ENCODE measurements around the gene DDX10. TPM values are rescaled to one million over a fixed set of nuclear protein-coding genes. Genes with fewer than 3 reads are reported as not detected.

The DDX10 gene
- total RNA-seq, 2 donors from 2014 or later = 18.5 to 33.1 TPM

DNA sequence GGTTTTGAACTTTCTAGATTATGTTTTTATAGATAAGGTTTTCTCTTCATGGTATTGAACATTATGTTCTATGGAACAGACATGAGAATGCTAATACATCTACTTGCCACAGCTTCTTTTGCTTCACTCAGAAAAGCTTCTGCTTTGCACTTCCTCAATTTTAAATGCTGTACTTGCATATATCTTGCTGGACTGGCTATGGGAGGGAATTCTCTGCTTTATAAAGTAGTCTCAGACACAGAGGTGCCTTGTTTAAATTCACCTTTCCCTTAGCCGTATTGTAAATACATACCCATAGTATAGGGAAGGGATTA is 173.9 kb downstream of the DDX10 start:
- WGBS = 75% methylated on average over 1 of the region's 1 CpG
- DNase-seq (ENCODE audit: low spot score) = no peak
- intact Hi-C loops (cut with DNase I) = no loop called here
- Histone ChIP-seq H3K9me3 (no peaks in the 10 kb centered on the region), H3K27me3 (replicated peaks; ENCODE audit: insufficient read depth) (no peaks in the 10 kb centered on the region), H3K4me1 (replicated peaks) (no peaks in the 10 kb centered on the region), H3K27ac (no peak overlapping the region), H3K4me3 (no peak overlapping the region), H3K36me3 (no peaks in the 10 kb centered on the region)
- TF ChIP-seq, protein P1, sequence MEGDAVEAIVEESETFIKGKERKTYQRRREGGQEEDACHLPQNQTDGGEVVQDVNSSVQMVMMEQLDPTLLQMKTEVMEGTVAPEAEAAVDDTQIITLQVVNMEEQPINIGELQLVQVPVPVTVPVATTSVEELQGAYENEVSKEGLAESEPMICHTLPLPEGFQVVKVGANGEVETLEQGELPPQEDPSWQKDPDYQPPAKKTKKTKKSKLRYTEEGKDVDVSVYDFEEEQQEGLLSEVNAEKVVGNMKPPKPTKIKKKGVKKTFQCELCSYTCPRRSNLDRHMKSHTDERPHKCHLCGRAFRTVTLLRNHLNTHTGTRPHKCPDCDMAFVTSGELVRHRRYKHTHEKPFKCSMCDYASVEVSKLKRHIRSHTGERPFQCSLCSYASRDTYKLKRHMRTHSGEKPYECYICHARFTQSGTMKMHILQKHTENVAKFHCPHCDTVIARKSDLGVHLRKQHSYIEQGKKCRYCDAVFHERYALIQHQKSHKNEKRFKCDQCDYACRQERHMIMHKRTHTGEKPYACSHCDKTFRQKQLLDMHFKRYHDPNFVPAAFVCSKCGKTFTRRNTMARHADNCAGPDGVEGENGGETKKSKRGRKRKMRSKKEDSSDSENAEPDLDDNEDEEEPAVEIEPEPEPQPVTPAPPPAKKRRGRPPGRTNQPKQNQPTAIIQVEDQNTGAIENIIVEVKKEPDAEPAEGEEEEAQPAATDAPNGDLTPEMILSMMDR (IDR thresholded peaks at IDR 0.05) = no peak
- TF ChIP-seq POLR2AphosphoS5 (IDR thresholded peaks at IDR 0.05) (no peak), POLR2A (IDR thresholded peaks at IDR 0.05) (no peak)

DNA sequence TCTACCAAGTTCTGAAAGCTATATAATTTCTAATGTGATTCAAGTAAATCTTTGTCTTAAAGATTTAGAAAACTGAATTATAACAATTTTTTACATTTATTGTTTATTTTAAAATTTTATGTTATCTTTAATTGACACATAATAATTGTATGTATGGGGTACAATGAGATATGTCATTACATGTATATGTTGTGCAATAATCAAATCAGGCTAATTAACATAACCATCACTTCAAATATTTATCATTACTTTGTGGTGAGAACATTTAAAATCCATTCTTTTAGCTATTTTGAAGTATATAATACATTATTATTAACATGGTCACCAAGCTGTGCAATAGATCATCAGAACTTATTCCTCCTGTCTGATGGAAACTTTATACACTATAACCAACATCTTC is 181.1 kb downstream of the DDX10 start:
- no peak for DNase-seq (ENCODE audit: low spot score)
- H3K4me3 ChIP-seq = no peak overlapping the region
- no peaks in the 10 kb centered on the region for H3K4me1 ChIP-seq (replicated peaks)
- no peak overlapping the region for H3K27ac ChIP-seq
- H3K9me3 ChIP-seq = no peaks in the 10 kb centered on the region
- TF ChIP-seq POLR2A (IDR thresholded peaks at IDR 0.05) = no peak
- TF ChIP-seq, protein P1 (IDR thresholded peaks at IDR 0.05) = no peak
- H3K36me3 ChIP-seq = no peaks in the 10 kb centered on the region
- H3K27me3 ChIP-seq (replicated peaks; ENCODE audit: insufficient read depth) = no peaks in the 10 kb centered on the region
- intact Hi-C loops (cut with DNase I) = no loop called here

DNA sequence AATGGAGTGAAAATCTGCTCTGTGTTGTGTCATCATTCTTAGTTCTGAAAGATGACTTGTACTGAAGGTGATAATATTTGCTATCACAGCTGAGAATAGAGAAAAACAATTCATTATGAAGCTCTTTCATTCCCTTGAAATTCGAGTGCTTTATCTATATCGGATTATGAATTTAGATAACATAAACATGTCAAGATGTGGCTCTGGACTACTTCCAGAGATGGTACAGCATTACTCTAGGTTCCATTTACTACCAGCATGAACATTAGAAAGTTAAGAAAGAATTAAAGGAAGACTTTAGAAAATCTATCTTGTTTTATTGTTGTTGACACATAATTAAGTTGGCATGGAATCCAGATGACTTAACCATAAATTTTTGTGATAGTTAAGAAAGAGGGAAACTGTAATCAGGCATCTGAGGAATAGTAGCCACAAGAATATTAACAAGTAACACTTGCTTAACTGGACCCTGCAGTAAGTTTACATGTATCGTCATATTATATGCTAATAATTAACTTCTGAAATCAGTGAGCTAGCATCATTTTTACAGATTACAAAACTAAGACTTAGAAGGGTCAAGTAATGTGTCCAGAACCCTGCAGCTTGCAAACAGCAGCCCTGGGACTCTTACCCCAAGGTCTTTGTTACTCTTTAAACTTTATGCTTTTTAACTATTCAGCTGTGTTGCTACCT is 182.6 kb downstream of the DDX10 start:
- no peak overlapping the region for H3K4me3 ChIP-seq
- no peak overlapping the region for H3K27ac ChIP-seq
- H3K9me3 ChIP-seq = no peaks in the 10 kb centered on the region
- TF ChIP-seq POLR2AphosphoS5 (IDR thresholded peaks at IDR 0.05) = no peak
- TF ChIP-seq, protein P1 (IDR thresholded peaks at IDR 0.05) = no peak
- TF ChIP-seq POLR2A (IDR thresholded peaks at IDR 0.05) = no peak
- intact Hi-C loops (cut with DNase I) = no loop called here
- H3K27me3 ChIP-seq (replicated peaks; ENCODE audit: insufficient read depth) = no peaks in the 10 kb centered on the region
- H3K36me3 ChIP-seq = no peaks in the 10 kb centered on the region
- no peaks in the 10 kb centered on the region for H3K4me1 ChIP-seq (replicated peaks)
- no peak for DNase-seq (ENCODE audit: low spot score)
- 53% methylated on average over 3 of the region's 3 CpGs for WGBS

DNA sequence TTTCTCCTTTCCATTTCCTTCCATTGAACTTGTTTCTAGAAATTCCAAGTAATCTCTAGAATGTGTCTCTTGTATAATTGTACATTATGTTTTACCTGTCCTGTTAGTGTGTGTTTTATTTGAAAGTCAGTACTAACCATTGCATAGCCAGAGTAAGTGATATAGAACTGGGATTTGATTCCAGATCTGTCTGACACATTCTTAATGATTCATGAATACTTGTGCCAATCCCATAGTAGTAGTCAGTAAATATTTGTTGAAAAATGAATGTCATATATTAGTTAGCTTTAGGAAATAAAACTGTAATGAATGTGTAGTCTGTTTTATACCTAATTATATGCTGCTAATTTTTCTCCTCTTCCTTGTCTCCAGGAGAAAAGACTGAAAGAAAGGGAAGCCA is 186.9 kb downstream of the DDX10 start:
- no peak overlapping the region for H3K4me3 ChIP-seq
- no peak for DNase-seq (ENCODE audit: low spot score)
- no peaks in the 10 kb centered on the region for H3K4me1 ChIP-seq (replicated peaks)
- H3K36me3 ChIP-seq = no peaks in the 10 kb centered on the region
- no peaks in the 10 kb centered on the region for H3K27me3 ChIP-seq (replicated peaks; ENCODE audit: insufficient read depth)
- H3K9me3 ChIP-seq = no peaks in the 10 kb centered on the region
- no peak overlapping the region for H3K27ac ChIP-seq
- TF ChIP-seq POLR2A (IDR thresholded peaks at IDR 0.05) (no peak), POLR2AphosphoS5 (IDR thresholded peaks at IDR 0.05) (no peak)
- TF ChIP-seq, protein P1 (IDR thresholded peaks at IDR 0.05) = no peak
- intact Hi-C loops (cut with DNase I) = no loop called here

DNA sequence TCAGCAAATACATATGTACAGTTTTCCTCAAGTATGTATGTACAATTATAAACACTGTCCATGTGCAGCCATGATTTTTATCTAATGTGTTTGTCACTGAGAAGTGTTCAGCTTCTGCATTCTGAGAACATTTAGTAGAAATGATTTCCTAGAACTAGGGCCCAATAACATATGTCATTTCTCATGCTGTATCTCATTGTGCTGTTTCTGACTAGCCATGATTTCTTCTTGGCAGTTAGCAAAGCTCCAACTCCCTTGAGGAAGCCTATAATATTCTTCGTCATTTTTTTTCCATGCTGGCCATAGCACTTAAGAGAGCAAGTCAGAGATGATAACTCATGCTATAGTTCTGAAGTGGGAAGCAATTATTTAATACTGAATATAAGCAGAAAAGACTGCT is 187.8 kb downstream of the DDX10 start:
- Histone ChIP-seq H3K36me3 (no peaks in the 10 kb centered on the region), H3K9me3 (no peaks in the 10 kb centered on the region), H3K4me1 (replicated peaks) (no peaks in the 10 kb centered on the region), H3K27ac (no peak overlapping the region), H3K4me3 (no peak overlapping the region), H3K27me3 (replicated peaks; ENCODE audit: insufficient read depth) (no peaks in the 10 kb centered on the region)
- no peak for DNase-seq (ENCODE audit: low spot score)
- WGBS = 74% methylated on average over 1 of the region's 1 CpG
- intact Hi-C loops (cut with DNase I) = no loop called here
- TF ChIP-seq, protein P1 (IDR thresholded peaks at IDR 0.05) = no peak
- TF ChIP-seq POLR2AphosphoS5 (IDR thresholded peaks at IDR 0.05) = no peak
- TF ChIP-seq POLR2A (IDR thresholded peaks at IDR 0.05) = no peak
